ENCODE data around the gene UNC119. TPM values are rescaled to one million over a fixed set of nuclear protein-coding genes. Genes with fewer than 3 reads are reported as not detected.

Gene UNC119
- total RNA-seq, 1 experiment from 2014 or later, result 44.7 TPM

- TF ChIP-seq TCF7L2 (IDR thresholded peaks at IDR 0.05; ENCODE audit: low read depth, low read length), result no peak
- TF ChIP-seq POLR2AphosphoS5 (IDR thresholded peaks at IDR 0.05; ENCODE audit: low read depth, low read length), result no peak
- TF ChIP-seq SIN3A (IDR thresholded peaks at IDR 0.05; ENCODE audit: borderline replicate concordance, insufficient read depth, low read depth, low read length), result no peak
- no peak for TF ChIP-seq CTCF (IDR thresholded peaks at IDR 0.05)
- TF ChIP-seq REST (IDR thresholded peaks at IDR 0.05; ENCODE audit: insufficient read depth in 1 of 2, low read depth in 2 of 2, low read length in 1 of 2), result no peak
- in situ Hi-C loops (cut with HindIII; ENCODE audit: low pct_unique_long_range_greater_than_20kb, low sequenced_read_pairs), result no loop called here
- no peak for DNase-seq (ENCODE audit: low read depth, low spot score)
- no peaks in the 10 kb centered on the region for H3K4me1 ChIP-seq (ENCODE audit: control insufficient read depth, insufficient read depth, low read length)
- no peaks in the 10 kb centered on the region for H3K9me3 ChIP-seq (ENCODE audit: control insufficient read depth, insufficient read depth, low read depth, low read length)
- POLR2A ChIA-PET, result no interaction called here
- H3K36me3 ChIP-seq (ENCODE audit: control insufficient read depth, insufficient read depth, low read length), result no peaks in the 10 kb centered on the region
- CTCF ChIA-PET, result interaction anchor here (0.6 kb wide), 1 partner anchor 110 kb away, joined by 3 read pairs; no protein-coding TSS in a partner anchor
- no peak overlapping the region for H3K27ac ChIP-seq (ENCODE audit: low read length)
- ATAC-seq, result peak; percentile 54
- BruUV-seq (replicated peaks), result no TSS peak
- intact Hi-C loops (cut with micrococcal nuclease; ENCODE audit: unreplicated experiment), result no loop called here
- no peak overlapping the region for H3K4me3 ChIP-seq (ENCODE audit: low read depth in 2 of 2, low read length in 2 of 2)
- H3K27me3 ChIP-seq (ENCODE audit: control insufficient read depth, insufficient read depth, low read length), result peaks cover 2% of the 10 kb centered on the region
These were observed 50.8 kb downstream of the UNC119 start for GRCh38 chr17:28501421-28502284.

- intact Hi-C loops (cut with micrococcal nuclease; ENCODE audit: unreplicated experiment) (no loop called here), in situ Hi-C loops (cut with HindIII; ENCODE audit: low pct_unique_long_range_greater_than_20kb, low sequenced_read_pairs) (no loop called here)
- Histone ChIP-seq H3K4me3 (ENCODE audit: low read depth in 2 of 2, low read length in 2 of 2) (no peak overlapping the region), H3K27me3 (ENCODE audit: control insufficient read depth, insufficient read depth, low read length) (peaks cover 2% of the 10 kb centered on the region), H3K4me1 (ENCODE audit: control insufficient read depth, insufficient read depth, low read length) (no peaks in the 10 kb centered on the region), H3K27ac (ENCODE audit: low read length) (no peak overlapping the region), H3K36me3 (ENCODE audit: control insufficient read depth, insufficient read depth, low read length) (no peaks in the 10 kb centered on the region), H3K9me3 (ENCODE audit: control insufficient read depth, insufficient read depth, low read depth, low read length) (no peaks in the 10 kb centered on the region)
- ATAC-seq (peak; percentile 31; the same call in 1 of the 2 replicates), DNase-seq (ENCODE audit: low read depth, low spot score) (no peak)
- POLR2A ChIA-PET, result no interaction called here
- CTCF ChIA-PET, result no interaction called here
- BruUV-seq (replicated peaks), result no TSS peak
- TF ChIP-seq REST (IDR thresholded peaks at IDR 0.05; ENCODE audit: insufficient read depth in 1 of 2, low read depth in 2 of 2, low read length in 1 of 2), result no peak
- TF ChIP-seq SIN3A (IDR thresholded peaks at IDR 0.05; ENCODE audit: borderline replicate concordance, insufficient read depth, low read depth, low read length), result no peak
- no peak for TF ChIP-seq CTCF (IDR thresholded peaks at IDR 0.05)
- TF ChIP-seq TCF7L2 (IDR thresholded peaks at IDR 0.05; ENCODE audit: low read depth, low read length), result no peak
- TF ChIP-seq POLR2AphosphoS5 (IDR thresholded peaks at IDR 0.05; ENCODE audit: low read depth, low read length), result no peak
These were observed 51.6 kb downstream of the UNC119 start for GRCh38 chr17:28500712-28501379.
